HG03432 (cell line): Measurements from ENCODE around the gene TPRN.

Source experiments
- ATAC-seq: cut with Tn5 transposase; IDR thresholded peaks from one replicate; pipeline ENCODE4 v1.9.1; 2021; ENCODE audit warnings: mild to moderate bottlenecking, moderate library complexity; ENCODE audit not compliant: unreplicated experiment

TPRN gene

GRCh38 chr9:137175345-137175961 lies 25.1 kb downstream of the TPRN start:
- no peak for ATAC-seq

- no peak for ATAC-seq
Measured at GRCh38 chr9:137174722-137175293, 25.7 kb downstream of the TPRN start.

GRCh38 chr9:137173796-137174664 lies 26.5 kb downstream of the TPRN start:
- no peak for ATAC-seq

- ATAC-seq, result no peak
Measured at GRCh38 chr9:137172901-137173795, 27.4 kb downstream of the TPRN start.

GRCh38 chr9:137171149-137171900 lies 29.2 kb downstream of the TPRN start:
- ATAC-seq, result no peak

- no peak for ATAC-seq
Measured at GRCh38 chr9:137170486-137171148, 29.9 kb downstream of the TPRN start.

- no peak for ATAC-seq
Measured at GRCh38 chr9:137169896-137170358, 30.6 kb downstream of the TPRN start, which contains the start of gene LRRC26. Gene LRRC26 (minus strand): TSS chr9:137170051. CDS start chr9:137169943, 108 bp downstream.

GRCh38 chr9:137168904-137169856 lies 31.4 kb downstream of the TPRN start:
- no peak for ATAC-seq

- no peak for ATAC-seq
Measured at GRCh38 chr9:137168573-137168903, 32.0 kb downstream of the TPRN start.

- ATAC-seq, result no peak
Measured at GRCh38 chr9:137167747-137168572, 32.6 kb downstream of the TPRN start.

GRCh38 chr9:137167277-137167746 lies 33.2 kb downstream of the TPRN start:
- no peak for ATAC-seq

GRCh38 chr9:137166380-137167229 lies 33.9 kb downstream of the TPRN start:
- ATAC-seq, result no peak

GRCh38 chr9:137165250-137165836 lies 35.2 kb downstream of the TPRN start:
- no peak for ATAC-seq

- ATAC-seq, result no peak
Measured at GRCh38 chr9:137164370-137165249, 35.9 kb downstream of the TPRN start.

GRCh38 chr9:137163805-137164204 lies 36.7 kb downstream of the TPRN start:
- no peak for ATAC-seq
